ENCODE data around the gene CPSF6.

GRCh38 chr12:69284131-69284530, 44.8 kb downstream of the CPSF6 start:
- TF ChIP-seq, protein P1, sequence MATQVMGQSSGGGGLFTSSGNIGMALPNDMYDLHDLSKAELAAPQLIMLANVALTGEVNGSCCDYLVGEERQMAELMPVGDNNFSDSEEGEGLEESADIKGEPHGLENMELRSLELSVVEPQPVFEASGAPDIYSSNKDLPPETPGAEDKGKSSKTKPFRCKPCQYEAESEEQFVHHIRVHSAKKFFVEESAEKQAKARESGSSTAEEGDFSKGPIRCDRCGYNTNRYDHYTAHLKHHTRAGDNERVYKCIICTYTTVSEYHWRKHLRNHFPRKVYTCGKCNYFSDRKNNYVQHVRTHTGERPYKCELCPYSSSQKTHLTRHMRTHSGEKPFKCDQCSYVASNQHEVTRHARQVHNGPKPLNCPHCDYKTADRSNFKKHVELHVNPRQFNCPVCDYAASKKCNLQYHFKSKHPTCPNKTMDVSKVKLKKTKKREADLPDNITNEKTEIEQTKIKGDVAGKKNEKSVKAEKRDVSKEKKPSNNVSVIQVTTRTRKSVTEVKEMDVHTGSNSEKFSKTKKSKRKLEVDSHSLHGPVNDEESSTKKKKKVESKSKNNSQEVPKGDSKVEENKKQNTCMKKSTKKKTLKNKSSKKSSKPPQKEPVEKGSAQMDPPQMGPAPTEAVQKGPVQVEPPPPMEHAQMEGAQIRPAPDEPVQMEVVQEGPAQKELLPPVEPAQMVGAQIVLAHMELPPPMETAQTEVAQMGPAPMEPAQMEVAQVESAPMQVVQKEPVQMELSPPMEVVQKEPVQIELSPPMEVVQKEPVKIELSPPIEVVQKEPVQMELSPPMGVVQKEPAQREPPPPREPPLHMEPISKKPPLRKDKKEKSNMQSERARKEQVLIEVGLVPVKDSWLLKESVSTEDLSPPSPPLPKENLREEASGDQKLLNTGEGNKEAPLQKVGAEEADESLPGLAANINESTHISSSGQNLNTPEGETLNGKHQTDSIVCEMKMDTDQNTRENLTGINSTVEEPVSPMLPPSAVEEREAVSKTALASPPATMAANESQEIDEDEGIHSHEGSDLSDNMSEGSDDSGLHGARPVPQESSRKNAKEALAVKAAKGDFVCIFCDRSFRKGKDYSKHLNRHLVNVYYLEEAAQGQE (IDR thresholded peaks at IDR 0.05; ENCODE audit: insufficient read depth in 1 of 2, low read depth in 2 of 2, low read length in 2 of 2): no peak
- TF ChIP-seq SIN3A (IDR thresholded peaks at IDR 0.05; ENCODE audit: borderline replicate concordance, insufficient read depth, low read length): no peak
